Vagina (tissue), 2 donors: ENCODE measurements around the gene BMP5.

Source experiments
- CTCF ChIP-seq, 3 experiments: fragments of 450-650 bp in 2 of 3; fragments of 200-600 bp in 1 of 3; sonication (generic) in 1 of 3; IDR thresholded peaks; one replicate each; pipeline ENCODE4 v1.5.1; 2017 to 2019; ENCODE audit warnings: antibody characterized with exemption in 3 of 3, mild to moderate bottlenecking in 2 of 3, moderate library complexity in 2 of 3
- POLR2A ChIP-seq, 2 donors: fragments of 450-650 bp; IDR thresholded peaks; one replicate each; pipeline ENCODE4 v1.6.1; 2017; ENCODE audit warnings: antibody characterized with exemption in 2 of 2, mild to moderate bottlenecking in 2 of 2, moderate library complexity in 2 of 2
- POLR2AphosphoS5 ChIP-seq, 2 donors: sonication (generic); formaldehyde crosslinking; IDR thresholded peaks; one replicate each; pipeline ENCODE4 v1.9.0; 2017; ENCODE audit warnings: antibody characterized with exemption in 2 of 2, mild to moderate bottlenecking in 2 of 2, low read depth in 1 of 2; ENCODE audit not compliant: insufficient read depth in 1 of 2

DNA sequence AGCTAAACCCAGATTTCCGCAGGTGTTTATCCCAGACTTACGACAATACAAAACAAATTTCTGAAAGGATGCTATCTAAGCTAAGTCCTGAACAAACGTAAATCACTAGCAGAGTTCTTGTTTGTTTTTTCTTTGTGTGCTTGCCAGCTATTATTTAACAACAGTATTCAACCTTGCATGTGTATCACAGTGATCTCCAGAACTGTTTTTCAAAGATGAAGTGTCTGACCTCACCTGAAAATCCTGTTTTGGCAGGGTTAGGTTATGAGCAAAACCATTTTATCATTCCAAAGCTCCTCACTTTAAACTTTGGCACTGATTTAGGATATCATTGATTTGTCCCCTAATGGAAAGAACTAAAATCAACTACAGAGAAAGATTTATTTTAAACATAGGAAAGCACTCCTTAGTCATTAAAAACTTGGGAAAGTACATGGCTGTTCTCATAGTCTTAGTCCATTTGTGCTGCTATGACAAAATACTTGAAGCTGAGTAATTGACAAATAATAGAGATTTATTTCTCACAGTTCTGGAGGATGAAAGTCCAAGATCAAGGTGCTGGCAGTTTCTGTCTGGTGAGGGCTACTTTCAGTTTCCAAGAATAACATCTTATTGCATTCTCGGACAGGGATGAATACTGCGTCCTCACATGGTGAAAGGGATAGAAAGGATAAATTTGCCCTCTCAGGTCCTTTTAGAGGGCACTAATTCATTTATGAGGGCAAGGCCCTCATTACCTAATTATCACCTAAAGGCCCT lies 20.8 kb upstream of the BMP5 start:
- TF ChIP-seq POLR2A (IDR thresholded peaks at IDR 0.05) (no peak), CTCF (IDR thresholded peaks at IDR 0.05) (no peak), POLR2AphosphoS5 (IDR thresholded peaks at IDR 0.05; ENCODE audit: insufficient read depth in 1 of 2, low read depth in 1 of 2) (no peak)
